H9 (cell line): ENCODE results near the gene BANP. TPM values are rescaled to one million over a fixed set of nuclear protein-coding genes. Genes with fewer than 3 reads are reported as not detected.

ENCODE experiments used
- DNase-seq: peaks from one replicate; pipeline ENCODE4 v3.0.0-alpha.2; 2017
- H2AFZ ChIP-seq: one replicate; pipeline ENCODE4 v1.6.1; 2013; ENCODE audit warnings: mild to moderate bottlenecking, low read length, control low read depth, moderate library complexity
- H2AK5ac ChIP-seq: 2 replicates; pipeline ENCODE4 v1.6.1; 2013; ENCODE audit warnings: low read length, control low read depth, mixed read lengths; ENCODE audit not compliant: insufficient read length
- H2BK120ac ChIP-seq: one replicate; pipeline ENCODE4 v1.6.1; 2013; ENCODE audit warnings: low read depth, mild to moderate bottlenecking, low read length, control low read depth, inconsistent platforms; ENCODE audit not compliant: poor library complexity, severe bottlenecking
- H2BK12ac ChIP-seq: 2 replicates; pipeline ENCODE4 v1.6.1; 2013; ENCODE audit warnings: low read length, control low read depth, mixed read lengths, low read depth; ENCODE audit not compliant: insufficient read length
- H2BK15ac ChIP-seq: 2 replicates; pipeline ENCODE4 v1.6.1; 2013; ENCODE audit warnings: low read depth, low read length, control low read depth
- H2BK20ac ChIP-seq: one replicate; pipeline ENCODE4 v1.6.1; 2013; ENCODE audit warnings: low read depth, mild to moderate bottlenecking, low read length, control low read depth, inconsistent platforms; ENCODE audit not compliant: poor library complexity, severe bottlenecking
- H2BK5ac ChIP-seq: 2 replicates; pipeline ENCODE4 v1.6.1; 2013; ENCODE audit warnings: low read length, control low read depth, mixed read lengths; ENCODE audit not compliant: insufficient read length
- H3K14ac ChIP-seq: 2 replicates; pipeline ENCODE4 v1.6.1; 2013; ENCODE audit warnings: low read length, control low read depth; ENCODE audit not compliant: insufficient read depth
- H3K18ac ChIP-seq: 2 replicates; pipeline ENCODE4 v1.6.1; 2013; ENCODE audit warnings: low read depth, mild to moderate bottlenecking, mixed read lengths, low read length, control low read depth; ENCODE audit not compliant: insufficient read length
- H3K23ac ChIP-seq: 2 replicates; pipeline ENCODE4 v1.6.1; 2013; ENCODE audit warnings: low read length, control low read depth, mixed read lengths, low read depth; ENCODE audit not compliant: insufficient read length
- H3K23me2 ChIP-seq: 2 replicates; pipeline ENCODE4 v1.6.1; 2013; ENCODE audit warnings: low read depth, mild to moderate bottlenecking, mixed read lengths, low read length, control low read depth; ENCODE audit not compliant: insufficient read length, poor library complexity, severe bottlenecking
- H3K27ac ChIP-seq: 2 replicates; pipeline ENCODE4 v1.5.1; 2013; ENCODE audit warnings: low read length, control low read depth, mixed read lengths, low read depth; ENCODE audit not compliant: insufficient read length
- H3K27me3 ChIP-seq: 2 replicates; pipeline ENCODE4 v1.6.1; 2013; ENCODE audit warnings: low read length, control low read depth, inconsistent platforms; ENCODE audit not compliant: insufficient read depth
- H3K4ac ChIP-seq: 2 replicates; pipeline ENCODE4 v1.6.1; 2013; ENCODE audit warnings: low read depth, mild to moderate bottlenecking, control low read depth, inconsistent platforms, low read length, moderate library complexity
- H3K4me1 ChIP-seq: 2 replicates; pipeline ENCODE4 v1.6.1; 2013; ENCODE audit warnings: low read length, control low read depth, inconsistent platforms; ENCODE audit not compliant: insufficient read depth
- H3K4me2 ChIP-seq: 2 replicates; pipeline ENCODE4 v1.6.1; 2013; ENCODE audit warnings: low read length, control low read depth, mixed read lengths; ENCODE audit not compliant: insufficient read length, insufficient read depth
- H3K56ac ChIP-seq: 2 replicates; pipeline ENCODE4 v1.6.1; 2013; ENCODE audit warnings: low read depth, mild to moderate bottlenecking, mixed read lengths, low read length, control low read depth; ENCODE audit not compliant: insufficient read length
- H3K79me1 ChIP-seq: 2 replicates; pipeline ENCODE4 v1.6.1; 2013; ENCODE audit warnings: low read depth, mild to moderate bottlenecking, moderate library complexity, low read length, control low read depth, inconsistent platforms; ENCODE audit not compliant: insufficient read depth, poor library complexity, severe bottlenecking
- H3K79me2 ChIP-seq: 2 replicates; pipeline ENCODE4 v1.6.1; 2013; ENCODE audit warnings: low read length, control low read depth, inconsistent platforms; ENCODE audit not compliant: insufficient read depth
- H3K9ac ChIP-seq: 2 replicates; pipeline ENCODE4 v1.6.1; 2013; ENCODE audit warnings: low read length, control low read depth, mixed read lengths; ENCODE audit not compliant: insufficient read length; ENCODE audit errors: extremely low read depth
- H3K9me3 ChIP-seq: one replicate; pipeline ENCODE4 v1.6.1; 2013; ENCODE audit warnings: low read depth, low read length, inconsistent platforms; ENCODE audit not compliant: control insufficient read depth
- H3T11ph ChIP-seq: one replicate; pipeline ENCODE4 v1.6.1; 2013; ENCODE audit warnings: mild to moderate bottlenecking, low read length, control low read depth, inconsistent platforms
- H4K20me1 ChIP-seq: one replicate; pipeline ENCODE4 v1.6.1; 2013; ENCODE audit not compliant: control insufficient read depth, insufficient read length, insufficient read depth
- H4K5ac ChIP-seq: 2 replicates; pipeline ENCODE4 v1.6.1; 2013; ENCODE audit warnings: low read depth, mild to moderate bottlenecking, mixed read lengths, low read length, control low read depth; ENCODE audit not compliant: insufficient read length
- H4K8ac ChIP-seq: replicated peaks from 2 replicates; pipeline ENCODE4 v1.6.1; 2013; ENCODE audit warnings: low read length, control low read depth, mixed read lengths, low read depth; ENCODE audit not compliant: insufficient read length
- H4K91ac ChIP-seq: 2 replicates; pipeline ENCODE4 v1.6.1; 2013; ENCODE audit warnings: low read depth, mild to moderate bottlenecking, moderate library complexity, mixed read lengths, low read length, control low read depth; ENCODE audit not compliant: insufficient read length
- H3K27ac Mint-ChIP-seq, 3 experiments: 2 replicates in 2 of 3; 3 replicates in 1 of 3; pipeline ENCODE4 v1.8.0; 2020 to 2021; ENCODE audit warnings: mixed read lengths in 3 of 3, mild to moderate bottlenecking in 1 of 3, moderate library complexity in 1 of 3
- H3K27me3 Mint-ChIP-seq: 2 replicates; pipeline ENCODE4 v1.8.0; 2021; ENCODE audit warnings: low read depth, mild to moderate bottlenecking, moderate library complexity, mixed read lengths
- H3K36me3 Mint-ChIP-seq, 3 experiments: 2 replicates in 2 of 3; 3 replicates in 1 of 3; pipeline ENCODE4 v1.8.0; 2020 to 2021; ENCODE audit warnings: low read depth in 3 of 3, mixed read lengths in 3 of 3; ENCODE audit not compliant: insufficient read depth in 1 of 3
- H3K4me1 Mint-ChIP-seq, 2 experiments: 2 replicates each; pipeline ENCODE4 v1.8.0; 2020; ENCODE audit warnings: mixed read lengths in 2 of 2
- H3K4me3 Mint-ChIP-seq, 2 experiments: 2 replicates in 1 of 2; 3 replicates in 1 of 2; pipeline ENCODE4 v1.8.0; 2020 to 2021; ENCODE audit warnings: mild to moderate bottlenecking in 2 of 2, mixed read lengths in 2 of 2, moderate library complexity in 1 of 2
- H3K9me3 Mint-ChIP-seq, 2 experiments: 2 replicates in 1 of 2; 3 replicates in 1 of 2; pipeline ENCODE4 v1.8.0; 2020; ENCODE audit warnings: mild to moderate bottlenecking in 2 of 2, mixed read lengths in 2 of 2, moderate library complexity in 1 of 2
- CTCF ChIP-seq: fragments of 200-600 bp; sonication (generic); conservative IDR thresholded peaks from 3 replicates; pipeline ENCODE4 v1.8.0; 2021; ENCODE audit warnings: antibody characterized with exemption, mild to moderate bottlenecking
- WGBS: extraction: QIAGEN DNeasy Blood & Tissue Kit; methylation state at CpG from one replicate; pipeline ENCODE4 v1.1.7; 2013; ENCODE audit warnings: missing lambda C conversion rate, low lambda C conversion rate, mixed read lengths; ENCODE audit not compliant: insufficient read length; ENCODE audit errors: extremely low coverage; 5-methylcytosine and 5-hydroxymethylcytosine counted together
- total RNA-seq: library from RNA; stranded (reverse); gene quantifications from 2 replicates; pipeline ENCODE4 v1.2.1, GENCODE V29; 2021

BANP gene
- total RNA-seq, 1 experiment from 2014 or later, result 24.9 TPM

DNA sequence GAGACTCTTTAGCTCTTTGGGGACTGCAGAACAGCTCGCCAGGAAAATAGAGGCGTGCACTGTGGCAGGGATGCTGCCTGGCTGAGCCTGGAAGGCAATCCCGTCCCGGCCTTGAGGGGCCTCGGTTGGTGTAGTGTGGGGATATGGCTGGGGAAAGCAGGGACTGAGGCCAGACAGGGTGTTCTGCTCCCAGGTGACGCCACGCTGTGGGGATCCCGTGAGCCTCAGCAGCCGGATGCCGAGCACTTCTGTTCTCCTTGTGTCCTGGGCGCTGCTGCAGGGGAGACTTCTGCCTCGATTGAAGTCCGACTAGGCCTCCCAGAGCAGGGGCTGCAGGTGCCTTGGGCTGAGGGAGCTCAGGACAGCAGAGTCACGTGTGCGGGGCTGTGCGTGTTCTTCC, 72.6 kb downstream of the BANP start:
- peak overlapping the region; percentile 48 to 80 (median 53); a peak in 6 of 7 replicates for H3K27ac Mint-ChIP-seq
- H3K27me3 Mint-ChIP-seq, result no peaks in the 10 kb centered on the region
- H3K4me2 ChIP-seq, result no peak overlapping the region
- H4K5ac ChIP-seq, result no peak overlapping the region
- H3K23me2 ChIP-seq, result no peaks in the 10 kb centered on the region
- no peak overlapping the region for H2AFZ ChIP-seq
- H3K4ac ChIP-seq, result no peak overlapping the region
- no peak overlapping the region for H3K27ac ChIP-seq
- H4K20me1 ChIP-seq, result no peaks in the 10 kb centered on the region
- H3K4me1 Mint-ChIP-seq, result peaks cover 27 to 48% of the 10 kb centered on the region in 2 experiments
- no peaks in the 10 kb centered on the region for H3K9me3 Mint-ChIP-seq
- no peak overlapping the region for H3K9ac ChIP-seq
- DNase-seq, result no peak
- H3K9me3 ChIP-seq, result no peaks in the 10 kb centered on the region
- no peak overlapping the region for H3K23ac ChIP-seq
- H3K27me3 ChIP-seq, result no peaks in the 10 kb centered on the region
- no peak overlapping the region for H2BK120ac ChIP-seq
- no peaks in the 10 kb centered on the region for H3K4me1 ChIP-seq
- no peak overlapping the region for H2BK20ac ChIP-seq
- no peak overlapping the region for H3T11ph ChIP-seq
- no peak overlapping the region for H3K14ac ChIP-seq
- no peak overlapping the region for H2BK5ac ChIP-seq
- no peak overlapping the region for H3K4me3 Mint-ChIP-seq
- H2AK5ac ChIP-seq, result no peak overlapping the region
- H3K79me1 ChIP-seq, result no peaks in the 10 kb centered on the region
- TF ChIP-seq CTCF, result no peak
- no peak overlapping the region for H3K56ac ChIP-seq
- no CpG with 5 or more reads among the region's 16 CpGs for WGBS
- H3K79me2 ChIP-seq, result no peaks in the 10 kb centered on the region
- no peak overlapping the region for H2BK12ac ChIP-seq
- H4K91ac ChIP-seq, result no peak overlapping the region
- H4K8ac ChIP-seq, result no peak overlapping the region
- H2BK15ac ChIP-seq, result no peak overlapping the region
- H3K18ac ChIP-seq, result no peak overlapping the region
- H3K36me3 Mint-ChIP-seq, result peaks cover 16 to 21% (median 19%) of the 10 kb centered on the region in 3 experiments
